Adrenal gland (tissue), 12 donors: ENCODE results near the gene DCHS1. TPM values are rescaled to one million over a fixed set of nuclear protein-coding genes. Genes with fewer than 3 reads are reported as not detected.

Experiments
- DNase-seq, 7 donors: peaks; one replicate each; pipeline ENCODE4 v3.0.0-alpha.2; 2019 to 2020
- H3K27ac ChIP-seq, 5 donors: fragments of 200-600 bp; sonication (generic) in 4 of 5; 1 replicate in 3 of 5; 2 replicates in 2 of 5; pipeline versions ENCODE4 v1.5.1 to v1.8.0; 2016 to 2020; ENCODE audit warnings: mild to moderate bottlenecking in 1 of 5
- H3K27me3 ChIP-seq: fragments of 200-600 bp; 2 replicates; pipeline ENCODE4 v1.8.0; 2021
- H3K36me3 ChIP-seq, 2 donors: fragments of 200-600 bp; replicated peaks in 1 of 2; 1 replicate in 1 of 2; 2 replicates in 1 of 2; pipeline versions ENCODE4 v1.5.1 to v1.8.0; 2018 to 2022
- H3K4me1 ChIP-seq, 2 donors: fragments of 200-600 bp; replicated peaks in 1 of 2; 1 replicate in 1 of 2; 2 replicates in 1 of 2; pipeline versions ENCODE4 v1.5.1 to v1.8.0; 2018 to 2021
- H3K4me3 ChIP-seq, 4 donors: fragments of 200-600 bp; sonication (generic) in 3 of 4; one replicate each; pipeline ENCODE4 v1.5.1; 2016 to 2018
- H3K9me3 ChIP-seq, 3 donors: fragments of 200-600 bp; sonication (generic) in 1 of 3; replicated peaks in 1 of 3; 1 replicate in 2 of 3; 2 replicates in 1 of 3; pipeline versions ENCODE4 v1.5.1 to v1.8.0; 2016 to 2021
- CTCF ChIP-seq, 6 experiments: fragments of 450-650 bp in 4 of 6; fragments of 200-600 bp in 2 of 6; sonication (generic) in 1 of 6; IDR thresholded peaks; 1 replicate in 5 of 6; 2 replicates in 1 of 6; pipeline versions ENCODE4 v1.5.1 to v1.8.0; 2016 to 2021; ENCODE audit warnings: antibody characterized with exemption in 6 of 6, mild to moderate bottlenecking in 2 of 6, moderate library complexity in 1 of 6
- POLR2A ChIP-seq, 2 donors: fragments of 450-650 bp; IDR thresholded peaks; one replicate each; pipeline ENCODE4 v1.6.1; 2017; ENCODE audit warnings: antibody characterized with exemption in 2 of 2, mild to moderate bottlenecking in 2 of 2, moderate library complexity in 1 of 2
- WGBS, 4 donors: extraction: QIAGEN DNeasy Blood & Tissue Kit in 2 of 4; methylation state at CpG; one replicate each; pipeline versions ENCODE4 v1.1.5 to v1.1.7; 2013 to 2017; 5-methylcytosine and 5-hydroxymethylcytosine counted together
- intact Hi-C, 2 donors: fragments of 100-400 bp; cut with DNase I; formaldehyde crosslinking; loops; one replicate each; pipeline versions ENCODE4 v1.14.1 to v1.15.0; 2022 to 2023
- polyA plus RNA-seq, 3 donors: library from polyadenylated mRNA; stranded (reverse); fragments of 200-250 nt in 2 of 3; fragments of 350-450 nt in 1 of 3; fragmentation: Illumina TruSeq in 1 of 3; extraction: RNeasy Lipid Tissue Mini Kit (QIAGEN cat#74804) in 1 of 3; gene quantifications; one replicate each; pipeline ENCODE4 v1.2.3, GENCODE V29; 2013 to 2014
- total RNA-seq, 9 donors: library from RNA; depleted of rRNA in 4 of 9; stranded (reverse); fragments of >200 nt in 4 of 9; fragments of 120-200 nt in 1 of 9; fragmentation: NEBNext Ultra II Directional in 1 of 9; extraction: Animal tissue kit (Norgen Biotek cat#: 25700) in 1 of 9; gene quantifications; one replicate each; pipeline versions ENCODE4 v1.1.0 to v1.2.4, GENCODE V29; 2013 to 2023
- donor health status: healthy with polysubstance abuse.
- donor health status: Bipolar disorder and iron deficiency.
- donor health status: DM: yes; HTN: yes; CAD: no.
- donor health status: DM: no; HTN: no; CAD: no.
- donor health status: DM: no; HTN: no; CAD: no.
- donor health status: DM: yes; HTN: yes; CAD: no.

Gene DCHS1
- total and polyA plus RNA-seq, 12 donors, result 1.3 to 15.3 (median 11.3) TPM

DNA sequence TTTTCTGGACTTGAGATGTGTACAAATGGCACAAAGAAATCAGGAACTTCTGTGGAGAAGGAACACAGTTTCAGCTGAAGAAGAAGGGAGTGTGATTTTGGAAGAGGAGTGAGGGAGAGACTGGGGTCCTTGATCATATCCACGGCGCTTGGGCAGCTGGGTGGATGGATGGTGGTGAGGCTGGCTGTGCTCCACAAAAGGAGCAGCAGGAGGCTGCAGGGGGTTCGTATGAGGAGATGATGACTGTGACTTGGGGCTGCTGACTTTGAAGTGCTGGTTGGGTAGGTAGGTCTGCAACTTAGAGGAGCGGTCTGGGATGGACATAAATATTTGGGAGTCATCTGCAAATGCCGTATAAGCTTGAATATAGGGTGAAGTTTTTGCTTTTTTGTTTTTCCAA, 1.3 kb upstream of the DCHS1 start:
- Histone ChIP-seq H3K36me3 (no peaks in the 10 kb centered on the region), H3K4me1 (no peaks in the 10 kb centered on the region), H3K4me3 (no peak overlapping the region), H3K27me3 (no peaks in the 10 kb centered on the region), H3K9me3 (no peaks in the 10 kb centered on the region), H3K27ac (no peak overlapping the region)
- DNase-seq, result no peak
- WGBS, 4 donors, result 80 to 86% (median 83%) methylated on average over 5 of the region's 5 CpGs
- TF ChIP-seq CTCF (IDR thresholded peaks at IDR 0.05) (no peak), POLR2A (IDR thresholded peaks at IDR 0.05) (no peak)
- intact Hi-C loops, result no loop called here

GRCh38 chr11:6656584-6656915, 941 bp upstream of the DCHS1 start:
- Histone ChIP-seq H3K9me3 (no peaks in the 10 kb centered on the region), H3K27ac (no peak overlapping the region), H3K27me3 (no peaks in the 10 kb centered on the region), H3K4me1 (no peaks in the 10 kb centered on the region), H3K36me3 (no peaks in the 10 kb centered on the region), H3K4me3 (no peak overlapping the region)
- no peak for DNase-seq
- intact Hi-C loops, result no loop called here
- TF ChIP-seq CTCF (IDR thresholded peaks at IDR 0.05) (no peak), POLR2A (IDR thresholded peaks at IDR 0.05) (no peak)
- WGBS, 4 donors, result 64 to 79% (median 71%) methylated on average over 4 of the region's 4 CpGs

GRCh38 chr11:6655020-6655789, 404 bp downstream of the DCHS1 start:
- Histone ChIP-seq H3K9me3 (no peaks in the 10 kb centered on the region), H3K4me3 (peak overlapping the region in 1 of 4 donors; percentile 56), H3K4me1 (no peaks in the 10 kb centered on the region), H3K27ac (peak overlapping the region in 1 of 5 donors; percentile 76), H3K36me3 (no peaks in the 10 kb centered on the region), H3K27me3 (no peaks in the 10 kb centered on the region)
- TF ChIP-seq POLR2A (IDR thresholded peaks at IDR 0.05) (no peak), CTCF (IDR thresholded peaks at IDR 0.05) (no peak)
- DNase-seq, result peak in 3 of 7 donors; percentile 29 to 48 (median 32)
- intact Hi-C loops, result no loop called here
- WGBS, 4 donors, result 3 to 30% (median 8%) methylated on average over 8 to 84 of the region's 84 CpGs

DNA sequence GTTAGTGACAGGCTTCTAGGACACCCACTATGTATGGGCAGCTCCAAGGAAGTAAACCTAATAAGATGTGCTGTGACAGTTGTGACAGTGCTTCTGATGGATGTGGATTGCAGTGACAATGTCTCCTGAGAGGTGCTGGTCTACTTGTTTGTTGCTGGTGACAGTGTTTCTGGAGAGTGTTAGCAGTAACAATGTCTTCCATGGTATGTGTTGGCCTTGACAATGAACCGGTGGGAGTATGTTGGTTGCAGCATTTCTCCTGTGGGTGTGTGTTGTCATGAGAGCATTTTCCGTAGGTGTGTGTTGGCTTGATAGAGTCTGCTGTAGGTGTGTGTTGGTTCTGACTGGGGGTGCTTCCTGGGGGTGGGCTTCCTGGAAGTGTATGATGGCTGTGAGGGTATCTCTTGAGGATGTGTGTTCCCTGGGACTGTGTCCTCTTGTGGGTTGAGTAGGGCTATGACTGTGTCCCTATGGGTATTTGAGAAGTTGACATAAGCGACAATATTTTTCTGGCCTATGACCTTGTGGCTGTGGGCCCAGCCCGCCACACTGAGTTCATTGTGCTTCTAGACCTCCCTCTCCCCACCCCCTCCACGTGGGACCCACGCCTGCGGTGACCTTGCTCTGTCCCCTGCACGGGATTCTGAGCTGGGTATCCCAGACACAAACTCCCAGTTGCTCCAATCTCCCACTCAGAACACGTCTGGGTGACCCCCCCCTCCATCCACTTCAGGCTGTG, 1.2 kb downstream of the DCHS1 start:
- peak overlapping the region in 1 of 4 donors; percentile 56 for H3K4me3 ChIP-seq
- no peaks in the 10 kb centered on the region for H3K4me1 ChIP-seq
- H3K36me3 ChIP-seq, result no peaks in the 10 kb centered on the region
- intact Hi-C loops, result no loop called here
- no peak for TF ChIP-seq CTCF (IDR thresholded peaks at IDR 0.05)
- TF ChIP-seq POLR2A (IDR thresholded peaks at IDR 0.05), result no peak
- H3K9me3 ChIP-seq, result no peaks in the 10 kb centered on the region
- 47 to 63% (median 54%) methylated on average over 8 to 9 of the region's 9 CpGs for WGBS, 4 donors
- H3K27me3 ChIP-seq, result peaks cover 3% of the 10 kb centered on the region
- H3K27ac ChIP-seq, result peak overlapping the region in 1 of 5 donors; percentile 76
- peak in 1 of 7 donors; percentile 13 for DNase-seq
